Activated CD8-positive, alpha-beta memory T cell treated with anti-CD3 and anti-CD28 coated beads for 48 hours (primary cell): ENCODE results near the gene BMP8A.
"Not testable (repeated sequence)": the region's sequence is repeated elsewhere in the genome, so short reads cannot be mapped to it uniquely, and the experiment has no call there.

Experiments
- DNase-seq, 3 experiments: peaks; one replicate each; pipeline ENCODE4 v3.0.0-alpha.2; 2020; ENCODE audit warnings: low read depth in 2 of 3, low spot score in 2 of 3

BMP8A gene

DNA sequence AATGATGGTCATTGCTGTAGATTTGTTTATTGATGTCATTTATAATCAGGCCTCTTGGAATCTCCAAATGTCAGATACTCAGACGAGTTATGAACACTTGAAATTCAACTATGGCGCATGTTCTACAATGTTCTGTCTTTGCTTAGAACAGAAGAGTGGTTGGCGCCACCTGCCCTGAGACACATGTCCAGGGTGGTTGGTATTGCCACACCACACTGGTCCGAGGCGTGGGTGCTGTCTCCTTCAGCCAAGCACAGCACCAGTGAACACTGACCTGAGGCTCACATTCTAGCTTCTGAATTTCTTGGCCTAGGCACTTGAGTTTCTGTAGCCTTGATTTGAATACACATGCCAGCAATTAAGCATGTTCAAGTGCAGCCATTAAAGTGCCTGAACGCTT lies 10.1 kb upstream of the BMP8A start:
- no peak for DNase-seq

DNA sequence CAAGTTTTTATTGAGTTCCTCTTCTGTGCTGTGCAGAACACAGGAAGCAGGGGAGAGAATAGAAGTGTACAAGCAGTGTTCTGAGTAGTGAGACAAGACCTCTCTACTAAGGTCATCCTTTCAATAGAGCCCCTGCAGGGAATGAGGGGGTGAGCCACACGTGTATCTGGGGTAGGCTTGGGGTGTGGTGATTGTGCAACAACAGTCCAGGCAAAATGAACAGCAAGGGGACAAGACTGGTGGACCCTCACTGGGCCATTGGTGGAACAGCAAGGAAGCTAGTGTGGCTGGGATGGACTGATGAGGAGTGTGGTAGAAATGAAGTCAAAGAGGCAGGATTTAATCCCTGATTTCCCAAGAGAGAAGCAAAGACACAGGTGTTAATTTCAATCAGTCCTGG lies 8.2 kb upstream of the BMP8A start:
- no peak for DNase-seq

DNA sequence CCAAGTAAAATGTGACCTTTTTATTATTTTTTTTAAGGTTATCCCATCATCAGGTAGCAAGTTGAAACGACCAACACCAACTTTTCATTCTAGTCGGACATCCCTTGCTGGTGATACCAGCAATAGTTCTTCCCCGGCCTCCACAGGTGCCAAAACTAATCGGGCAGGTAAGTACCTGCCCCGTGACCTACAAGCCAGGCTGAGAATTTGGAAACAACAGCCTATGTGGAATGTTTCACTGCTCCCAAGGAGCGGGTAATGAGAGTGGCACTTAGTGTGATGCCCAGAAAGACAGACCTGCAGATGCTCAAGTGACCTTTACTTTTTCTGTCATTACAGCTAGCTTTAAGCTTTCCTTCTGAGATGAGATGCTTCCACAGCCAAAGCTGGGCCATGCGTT lies 6.9 kb upstream of the BMP8A start:
- no peak for DNase-seq

DNA sequence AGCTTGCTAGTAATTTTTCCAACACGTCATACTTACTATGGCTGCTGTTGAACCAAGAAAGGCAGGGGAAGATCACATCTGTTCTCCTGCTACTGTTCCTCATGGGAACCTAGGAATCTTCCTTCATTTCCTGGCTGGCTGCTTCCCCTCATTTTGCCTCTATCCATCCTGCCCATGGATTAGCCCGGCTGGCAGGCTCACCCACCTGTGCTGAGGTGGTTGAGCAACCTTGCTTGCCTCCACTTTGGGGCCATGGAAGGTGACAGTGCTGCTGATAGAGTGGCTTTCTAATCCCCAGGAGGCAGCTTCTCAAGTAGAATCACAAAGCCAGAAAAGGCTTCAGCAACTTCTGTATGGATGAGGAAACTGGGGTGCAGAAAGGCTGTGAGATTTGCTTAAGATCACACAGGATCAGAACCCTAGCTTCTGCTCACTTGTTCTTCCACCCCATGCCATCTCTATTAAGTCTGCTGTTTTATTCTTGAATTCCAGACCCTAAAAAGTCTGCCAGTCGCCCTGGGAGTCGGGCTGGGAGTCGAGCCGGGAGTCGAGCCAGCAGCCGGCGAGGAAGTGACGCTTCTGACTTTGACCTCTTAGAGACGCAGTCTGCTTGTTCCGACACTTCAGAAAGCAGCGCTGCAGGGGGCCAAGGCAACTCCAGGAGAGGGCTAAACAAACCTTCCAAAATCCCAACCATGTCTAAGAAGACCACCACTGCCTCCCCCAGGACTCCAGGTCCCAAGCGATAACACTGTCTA lies 6.2 kb upstream of the BMP8A start:
- no peak for DNase-seq

DNA sequence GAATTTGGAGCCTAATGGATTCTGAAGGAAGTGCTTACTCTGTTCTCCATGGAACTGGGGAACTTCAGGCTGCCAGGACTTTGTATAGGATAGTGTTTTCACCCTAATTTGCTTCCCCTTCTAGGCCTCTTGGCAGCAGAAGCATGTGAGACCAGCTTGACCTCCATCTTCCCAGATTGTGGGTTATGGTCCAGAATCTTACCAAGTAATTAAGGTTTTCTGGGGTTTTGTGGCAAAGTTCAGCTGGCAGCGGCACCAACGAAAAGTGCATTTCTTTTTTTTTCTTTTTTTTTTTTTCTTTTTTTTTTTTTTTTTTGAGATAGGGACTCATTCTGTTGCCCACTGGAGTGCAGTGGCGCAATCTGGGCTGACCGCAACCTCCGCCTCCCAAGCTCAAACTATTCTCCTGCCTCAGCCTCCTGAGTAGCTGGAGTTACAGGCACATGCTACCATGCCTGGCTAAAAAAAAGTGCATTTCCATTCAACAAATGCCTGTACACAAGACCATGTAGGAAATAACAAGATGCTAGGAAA lies 3.4 kb upstream of the BMP8A start:
- DNase-seq = no peak

DNA sequence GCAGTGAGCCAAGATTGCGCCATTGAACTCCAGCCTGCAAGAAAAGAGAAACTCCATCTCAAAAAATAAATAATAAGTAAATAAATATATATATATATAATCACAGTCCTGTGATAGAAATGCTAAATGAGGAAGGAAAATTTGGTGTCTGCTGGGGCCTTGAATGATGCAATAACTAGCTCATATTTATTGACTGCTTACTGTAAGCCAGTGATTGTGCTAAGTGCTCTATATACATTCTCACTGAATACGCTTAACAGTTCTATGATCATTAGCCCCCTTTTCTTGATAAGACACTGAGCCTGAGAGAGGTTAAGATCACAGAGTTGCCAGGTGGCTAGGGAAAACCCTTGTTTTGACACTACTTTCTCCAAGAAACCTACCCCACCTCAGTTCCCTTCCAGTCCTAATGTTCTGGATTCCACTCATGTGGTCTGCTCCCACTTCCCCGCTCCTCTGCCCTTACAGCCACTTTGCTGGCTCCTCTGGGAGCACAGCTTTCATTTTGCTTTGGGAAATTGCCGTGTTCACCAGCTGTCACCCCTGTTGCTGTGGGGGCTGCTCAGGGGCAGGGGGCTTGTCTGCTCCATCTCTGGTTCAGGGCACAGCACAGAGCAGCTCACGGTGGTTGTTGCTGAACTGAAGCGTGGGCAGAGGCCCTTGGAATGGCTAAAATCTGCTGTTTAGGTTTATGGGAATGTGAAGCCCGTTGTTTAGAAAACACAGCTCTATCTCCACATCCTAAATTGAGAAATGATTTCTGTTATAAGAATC lies 2.5 kb upstream of the BMP8A start:
- no peak for DNase-seq

DNA sequence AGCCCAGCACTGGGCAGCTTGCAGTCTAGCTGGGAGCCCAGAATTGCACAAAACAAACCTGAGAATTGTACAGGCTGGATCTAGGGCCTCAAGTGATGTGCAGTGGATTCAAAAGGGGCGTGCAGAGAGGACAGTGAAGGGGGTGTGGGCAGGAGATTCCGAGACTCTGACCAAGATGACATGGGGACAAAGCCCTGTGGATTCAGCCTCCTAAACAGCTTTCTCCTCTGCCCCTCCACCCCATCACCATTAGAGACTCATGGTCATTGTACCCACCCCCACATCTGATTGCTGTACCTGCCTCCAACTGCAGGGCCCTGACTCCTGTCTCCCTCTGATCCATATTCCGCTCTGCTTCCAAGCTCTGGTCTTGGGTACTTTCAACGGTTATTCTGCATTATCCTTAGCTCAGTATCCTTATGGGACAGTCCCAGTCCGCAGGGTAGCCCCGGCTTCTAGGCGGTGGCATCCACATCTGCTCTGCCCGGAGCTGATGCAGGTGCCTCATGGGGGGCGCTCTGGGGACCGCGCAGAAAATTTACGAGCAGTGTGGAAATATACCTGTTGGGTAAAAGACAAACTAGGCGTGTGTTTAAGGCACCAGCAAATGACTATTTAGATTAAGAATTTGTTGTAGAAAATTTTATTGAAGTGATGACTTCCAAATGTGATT lies 1.7 kb upstream of the BMP8A start:
- no peak for DNase-seq

DNA sequence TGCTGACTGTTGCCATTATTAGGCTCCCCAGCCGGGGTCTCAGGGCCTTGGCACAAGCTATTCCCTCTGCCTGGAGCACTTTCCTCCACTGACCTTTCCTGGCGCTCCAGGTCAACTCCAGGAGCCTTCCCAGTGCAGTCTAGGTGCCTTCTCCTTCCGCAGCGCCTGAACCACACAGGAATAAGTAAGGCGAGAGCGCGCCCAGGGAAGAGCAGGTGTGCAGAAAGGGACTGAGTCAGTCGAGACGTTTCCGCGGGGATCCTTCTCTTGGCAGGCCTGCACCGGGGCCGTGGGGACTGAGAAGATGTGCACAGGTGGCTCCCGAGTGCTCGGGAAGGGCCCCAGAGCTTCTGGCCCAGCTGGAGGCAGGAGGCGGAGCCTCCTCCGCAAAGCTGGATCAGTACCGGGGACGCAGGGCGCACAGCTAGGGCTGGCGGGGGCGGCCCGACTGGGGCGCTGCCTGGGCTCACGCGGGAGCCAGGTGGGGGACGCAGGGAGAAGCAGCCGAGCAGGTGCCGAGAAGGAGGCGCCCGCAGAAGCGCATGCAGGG lies 765 bp upstream of the BMP8A start:
- DNase-seq = no peak

DNA sequence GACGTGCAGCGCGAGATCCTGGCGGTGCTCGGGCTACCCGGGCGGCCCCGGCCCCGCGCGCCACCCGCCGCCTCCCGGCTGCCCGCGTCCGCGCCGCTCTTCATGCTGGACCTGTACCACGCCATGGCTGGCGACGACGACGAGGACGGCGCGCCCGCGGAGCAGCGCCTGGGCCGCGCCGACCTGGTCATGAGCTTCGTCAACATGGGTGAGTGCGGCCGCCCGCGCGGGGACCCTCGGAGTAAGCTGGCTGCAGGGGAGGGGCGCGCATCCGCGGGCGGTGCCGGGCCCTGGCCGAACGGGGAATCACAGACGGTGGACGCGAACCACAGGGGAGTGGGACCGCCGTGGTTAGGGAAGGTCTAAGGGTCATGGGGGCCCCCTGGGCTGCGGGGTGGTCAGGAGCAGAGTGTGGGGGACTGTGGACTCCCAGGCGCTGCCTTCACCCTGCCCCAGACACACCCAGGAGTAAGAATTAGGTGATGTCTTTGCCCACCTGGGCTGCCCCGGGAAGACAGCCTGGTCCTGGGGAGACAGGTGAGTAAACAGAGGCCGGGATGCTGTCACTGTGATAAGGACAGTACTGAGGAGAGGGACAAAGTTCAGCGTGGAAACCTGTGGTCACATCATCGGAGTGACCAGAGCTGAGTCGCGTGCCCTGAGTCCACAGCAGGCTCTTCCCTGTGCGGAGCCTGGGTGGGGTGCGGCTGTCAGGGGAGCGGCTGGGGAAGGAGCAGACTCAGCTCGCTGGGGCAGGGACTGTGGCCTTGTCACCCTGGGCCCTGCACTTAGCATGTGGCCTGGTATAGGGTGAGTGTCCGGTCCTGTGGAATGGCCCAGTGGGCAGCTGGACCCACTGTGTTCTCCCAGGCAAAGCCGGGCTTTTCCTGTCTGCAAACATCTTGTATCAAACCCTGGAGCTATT lies 944 bp downstream of the BMP8A start:
- DNase-seq = not testable (repeated sequence)

DNA sequence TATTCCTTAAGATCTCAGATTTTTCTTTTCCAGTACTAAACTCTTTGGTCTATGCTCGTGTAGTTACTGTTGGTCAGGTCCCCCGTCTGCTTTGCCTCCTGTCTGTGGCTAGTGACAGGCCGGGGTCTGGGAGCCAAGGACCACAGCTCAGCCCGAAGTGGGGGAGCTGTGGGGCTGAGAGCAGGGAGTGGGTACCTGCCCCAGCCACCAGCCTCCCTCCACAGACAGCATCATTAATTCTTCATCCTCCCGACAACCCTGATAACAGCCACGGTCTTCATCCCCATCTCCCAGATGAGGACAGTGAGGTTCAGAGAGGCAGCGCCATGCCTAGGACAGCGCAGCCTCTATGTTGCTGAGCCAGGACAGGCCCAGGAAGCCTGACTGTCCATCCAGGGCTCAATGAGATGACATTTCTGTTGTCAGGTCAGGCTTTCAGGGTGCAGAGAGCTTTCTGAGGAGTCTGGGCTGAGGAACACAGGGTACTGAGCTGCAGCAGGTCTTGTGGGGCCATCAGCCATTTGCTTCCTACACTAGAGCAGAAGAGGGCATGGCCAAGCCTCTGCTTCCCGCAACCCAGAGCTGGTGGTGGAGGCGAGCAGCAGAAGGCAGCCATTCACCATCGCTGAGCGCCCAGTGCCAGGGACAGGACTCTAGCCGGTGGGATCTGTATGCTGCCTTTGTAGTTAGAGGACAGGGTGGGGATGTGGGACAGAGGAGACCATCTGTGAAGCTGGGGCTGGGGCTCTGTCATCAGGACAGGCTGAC lies 1.8 kb downstream of the BMP8A start:
- not testable (repeated sequence) for DNase-seq

DNA sequence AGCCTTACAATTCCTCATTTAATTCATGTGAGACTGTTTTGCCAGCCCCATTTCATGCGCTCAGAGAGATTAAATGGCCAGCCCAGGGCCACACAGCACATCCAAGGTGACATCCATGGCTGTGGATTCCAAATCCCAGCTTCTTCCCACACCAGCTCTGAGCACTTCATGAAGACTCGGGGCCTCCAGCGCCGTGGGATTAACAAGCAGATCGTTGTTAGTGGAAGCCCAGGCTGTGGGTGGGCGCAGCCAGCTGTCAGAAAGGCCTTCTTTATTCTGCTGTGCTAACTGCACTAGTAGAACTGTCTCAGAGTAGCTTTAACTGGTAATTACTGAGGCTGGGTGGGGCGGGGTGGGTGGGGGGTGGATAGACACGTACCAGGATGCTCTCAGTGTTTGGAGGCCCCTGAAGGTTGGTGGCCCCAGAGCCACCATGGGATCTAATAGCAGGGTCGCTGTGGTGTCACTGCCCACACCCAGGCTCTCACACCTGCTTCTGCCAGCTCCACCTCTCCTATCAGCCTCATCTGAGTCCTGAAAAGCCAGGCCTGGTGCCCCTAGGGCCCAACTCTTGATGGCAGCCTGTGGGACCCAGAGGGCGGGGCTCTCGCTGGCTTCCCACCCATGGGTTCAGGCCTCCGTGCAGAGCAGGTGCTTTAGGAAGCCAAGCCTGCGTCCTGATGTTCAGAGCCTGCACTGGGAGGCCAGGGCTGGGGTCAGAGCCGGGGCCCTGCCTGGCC lies 3.4 kb downstream of the BMP8A start:
- no peak for DNase-seq

DNA sequence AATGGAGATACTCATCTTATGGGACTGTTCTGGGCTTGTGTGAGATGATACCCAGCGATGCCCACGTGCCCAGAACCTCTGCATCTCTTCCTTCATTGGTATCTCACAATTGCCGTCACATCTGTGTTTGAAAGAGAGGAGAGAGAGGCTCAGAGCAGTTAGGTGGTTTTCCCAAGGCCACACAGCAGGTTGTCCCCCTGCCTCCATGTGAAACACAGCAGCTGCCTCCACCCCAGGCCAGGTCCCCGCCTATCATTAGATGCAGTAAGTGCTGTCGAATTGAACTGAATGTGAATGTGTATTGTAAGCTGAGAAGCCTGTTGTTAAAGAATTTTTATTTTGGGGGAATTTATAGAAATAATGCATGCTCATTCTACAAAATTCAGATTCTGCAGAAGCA lies 5.1 kb downstream of the BMP8A start:
- not testable (repeated sequence) for DNase-seq

DNA sequence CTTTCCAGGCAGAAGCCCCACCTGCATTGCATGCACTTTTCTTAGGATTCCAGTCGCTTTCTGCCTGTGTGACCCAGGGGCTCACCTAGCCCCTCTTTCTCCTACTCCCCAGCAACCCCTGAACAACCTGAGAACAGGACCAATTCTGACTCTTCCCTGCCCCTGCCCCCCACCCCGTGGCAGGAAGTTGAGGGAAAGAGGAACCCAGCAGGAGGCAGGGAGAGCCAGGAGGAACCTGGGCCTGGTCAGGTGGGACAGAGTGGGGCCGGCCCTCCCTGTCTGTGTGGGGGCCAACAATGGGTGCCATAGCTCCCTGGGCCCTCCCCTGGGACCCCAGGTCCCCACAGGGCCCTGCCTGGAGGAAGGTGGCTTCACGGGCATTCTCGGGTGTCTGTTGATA lies 6.1 kb downstream of the BMP8A start:
- DNase-seq = no peak

DNA sequence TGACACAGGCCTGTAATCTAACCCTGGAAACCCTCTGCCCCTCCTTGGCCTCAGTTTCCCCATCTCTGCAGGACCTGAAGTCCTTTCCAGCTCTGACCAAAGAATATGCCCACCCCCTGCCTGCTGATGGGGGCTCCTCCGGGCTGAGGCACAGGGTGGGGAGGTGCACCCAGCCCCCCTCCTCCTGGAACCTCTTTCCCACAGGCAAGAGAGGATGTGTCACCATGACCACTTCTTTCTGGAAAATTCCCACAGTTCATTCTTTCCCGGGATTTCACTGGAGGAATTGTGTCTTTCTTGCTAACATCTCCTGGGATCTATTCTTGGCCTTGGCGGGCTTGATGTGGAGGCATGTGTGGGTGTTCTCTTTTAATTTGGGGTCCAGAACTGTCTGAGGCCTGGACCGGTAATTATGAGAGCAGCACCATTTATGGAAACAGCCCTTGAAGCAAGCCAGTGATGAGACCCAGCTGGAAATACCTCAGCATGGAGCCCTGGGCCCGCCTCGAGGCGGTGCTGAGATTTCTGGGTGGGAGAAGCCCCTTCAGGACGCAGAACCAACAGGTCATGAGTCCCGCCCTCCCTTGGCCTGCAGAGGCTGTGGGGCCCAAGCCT lies 6.8 kb downstream of the BMP8A start:
- not testable (repeated sequence) for DNase-seq

DNA sequence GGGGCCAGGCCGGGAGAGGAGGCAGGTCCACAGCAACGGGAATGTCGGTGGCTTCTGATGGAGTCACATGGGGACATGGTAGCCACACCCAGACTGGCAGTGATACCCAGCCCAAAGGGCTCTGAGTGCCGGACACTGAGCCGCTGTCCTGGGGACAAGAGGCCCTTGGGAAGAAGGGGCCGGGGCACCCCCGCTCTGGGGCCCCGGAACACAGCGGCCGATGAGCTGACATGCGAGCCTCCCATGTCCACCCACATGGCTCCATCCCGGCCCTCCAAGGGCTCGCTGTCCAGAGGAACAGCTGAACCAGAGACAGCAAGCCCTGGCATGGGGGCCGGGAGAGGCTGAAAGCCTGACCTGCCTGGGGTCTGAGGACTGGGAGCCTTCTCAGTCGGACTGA lies 7.4 kb downstream of the BMP8A start:
- not testable (repeated sequence) for DNase-seq

DNA sequence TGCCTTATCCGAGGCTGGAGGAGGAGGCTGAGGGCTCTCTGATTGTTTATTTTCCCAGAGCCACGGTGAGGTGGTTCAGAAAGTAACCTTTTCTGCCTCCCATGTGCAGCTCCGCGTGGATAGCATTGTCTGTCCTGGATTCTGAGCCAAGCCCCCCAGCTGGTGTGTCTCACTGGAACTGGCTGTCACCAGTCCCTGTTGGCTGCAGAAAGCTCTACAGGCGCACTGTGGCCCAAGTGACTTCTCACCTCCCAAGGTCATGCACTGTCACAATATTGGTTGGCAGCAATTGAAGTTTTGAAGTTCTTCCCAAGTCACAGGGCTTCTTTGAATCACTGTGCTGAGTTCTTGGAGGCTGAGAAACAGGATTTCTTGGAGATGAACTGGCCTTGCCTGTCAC lies 8.2 kb downstream of the BMP8A start:
- no peak for DNase-seq

DNA sequence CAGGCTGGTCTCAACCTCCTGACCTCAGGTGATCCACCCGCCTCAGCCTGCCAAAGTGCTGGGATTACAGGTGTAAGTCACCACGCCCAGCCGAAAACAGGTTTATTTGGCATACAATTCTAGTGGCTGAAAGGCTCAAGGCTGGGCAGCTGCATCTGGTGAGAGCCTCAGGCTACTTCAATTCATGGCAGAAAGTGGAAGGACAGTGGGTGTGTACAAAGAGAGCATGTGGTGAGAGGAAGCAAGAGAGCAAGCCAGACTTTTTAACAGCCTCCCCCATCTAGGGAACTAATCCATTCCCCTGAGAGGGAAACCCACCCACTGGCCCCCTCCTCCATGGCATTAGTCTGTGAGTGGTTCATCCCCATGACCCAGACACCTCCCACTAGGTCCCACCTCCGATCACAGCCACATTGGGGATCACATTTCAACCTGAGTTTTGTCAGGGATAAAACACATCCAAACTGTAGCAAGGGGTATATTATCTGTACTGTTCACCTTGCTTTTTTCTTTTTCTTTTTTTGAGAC lies 9.5 kb downstream of the BMP8A start:
- no peak for DNase-seq

DNA sequence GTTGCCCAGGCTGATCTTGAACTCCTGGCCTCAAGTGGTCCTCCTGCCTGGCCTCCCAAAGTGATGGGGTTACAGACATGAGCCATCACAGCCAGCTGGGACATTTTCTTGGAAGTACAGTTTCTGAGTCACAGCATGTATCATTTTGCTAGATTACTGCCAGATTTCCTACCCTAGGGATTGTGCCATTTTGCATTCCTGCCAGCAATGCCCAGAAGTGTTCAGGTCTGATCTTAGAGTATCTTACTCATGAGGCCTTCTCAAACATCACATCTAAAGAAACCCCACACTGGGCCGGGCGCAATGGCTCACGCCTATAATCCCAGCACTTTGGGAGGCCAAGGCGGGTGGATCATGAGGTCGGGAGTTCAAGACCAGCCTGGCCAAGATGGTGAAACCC lies 10.2 kb downstream of the BMP8A start:
- DNase-seq = no peak
